Measurements from ENCODE around the gene TMEM215. TPM values are rescaled to one million over a fixed set of nuclear protein-coding genes. Genes with fewer than 3 reads are reported as not detected.

TMEM215 gene
- total and polyA plus RNA-seq, 8 donors = 0.09 TPM; not detected in 7

DNA sequence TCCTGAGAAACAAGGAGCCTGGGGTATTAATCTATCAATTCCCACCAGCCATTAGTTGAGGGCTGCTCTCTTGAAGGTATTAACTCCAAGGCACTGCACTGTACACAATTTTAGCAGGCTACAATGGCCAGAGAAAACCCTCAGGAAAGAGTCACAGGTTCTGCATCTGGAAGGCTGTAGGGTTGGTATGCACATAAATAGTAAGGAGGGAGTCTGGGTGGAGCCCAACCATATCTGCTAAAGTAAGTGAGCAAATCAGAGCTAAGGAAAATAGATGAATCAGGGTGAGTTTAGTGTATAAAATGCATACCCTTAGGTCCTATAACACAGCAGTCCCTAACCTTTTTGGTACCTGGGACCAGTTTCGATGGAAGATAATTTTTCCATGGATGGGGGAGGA, 18.2 kb downstream of the TMEM215 start:
- no peak overlapping the region for H3K4me3 ChIP-seq
- WGBS, 2 donors = 62 to 77% methylated on average over 1 of the region's 1 CpG
- DNase-seq (no peak), FAIRE-seq (no peak), ATAC-seq (no peak)
- H3K4me1 ChIP-seq = no peaks in the 10 kb centered on the region
- TF ChIP-seq, protein P1, sequence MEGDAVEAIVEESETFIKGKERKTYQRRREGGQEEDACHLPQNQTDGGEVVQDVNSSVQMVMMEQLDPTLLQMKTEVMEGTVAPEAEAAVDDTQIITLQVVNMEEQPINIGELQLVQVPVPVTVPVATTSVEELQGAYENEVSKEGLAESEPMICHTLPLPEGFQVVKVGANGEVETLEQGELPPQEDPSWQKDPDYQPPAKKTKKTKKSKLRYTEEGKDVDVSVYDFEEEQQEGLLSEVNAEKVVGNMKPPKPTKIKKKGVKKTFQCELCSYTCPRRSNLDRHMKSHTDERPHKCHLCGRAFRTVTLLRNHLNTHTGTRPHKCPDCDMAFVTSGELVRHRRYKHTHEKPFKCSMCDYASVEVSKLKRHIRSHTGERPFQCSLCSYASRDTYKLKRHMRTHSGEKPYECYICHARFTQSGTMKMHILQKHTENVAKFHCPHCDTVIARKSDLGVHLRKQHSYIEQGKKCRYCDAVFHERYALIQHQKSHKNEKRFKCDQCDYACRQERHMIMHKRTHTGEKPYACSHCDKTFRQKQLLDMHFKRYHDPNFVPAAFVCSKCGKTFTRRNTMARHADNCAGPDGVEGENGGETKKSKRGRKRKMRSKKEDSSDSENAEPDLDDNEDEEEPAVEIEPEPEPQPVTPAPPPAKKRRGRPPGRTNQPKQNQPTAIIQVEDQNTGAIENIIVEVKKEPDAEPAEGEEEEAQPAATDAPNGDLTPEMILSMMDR (IDR thresholded peaks at IDR 0.05) = no peak
- no peak overlapping the region for H3K27ac ChIP-seq
- intact Hi-C loops (cut with DNase I) = no loop called here
- no peaks in the 10 kb centered on the region for H3K9me3 ChIP-seq
- no peaks in the 10 kb centered on the region for H3K27me3 ChIP-seq
- H3K36me3 ChIP-seq = no peaks in the 10 kb centered on the region

- Histone ChIP-seq H3K27me3 (no peaks in the 10 kb centered on the region), H3K9me3 (no peaks in the 10 kb centered on the region), H3K27ac (no peak overlapping the region), H3K36me3 (no peaks in the 10 kb centered on the region), H3K4me3 (no peak overlapping the region), H3K4me1 (no peaks in the 10 kb centered on the region)
- TF ChIP-seq, protein P1 (IDR thresholded peaks at IDR 0.05) = no peak
- intact Hi-C loops (cut with DNase I) = no loop called here
- WGBS, 2 donors = 82 to 86% methylated on average over 1 of the region's 1 CpG
- no peak for DNase-seq
- no peak for FAIRE-seq
- ATAC-seq = no peak
Observed at GRCh38 chr9:32807217-32807616, 23.9 kb downstream of the TMEM215 start.

DNA sequence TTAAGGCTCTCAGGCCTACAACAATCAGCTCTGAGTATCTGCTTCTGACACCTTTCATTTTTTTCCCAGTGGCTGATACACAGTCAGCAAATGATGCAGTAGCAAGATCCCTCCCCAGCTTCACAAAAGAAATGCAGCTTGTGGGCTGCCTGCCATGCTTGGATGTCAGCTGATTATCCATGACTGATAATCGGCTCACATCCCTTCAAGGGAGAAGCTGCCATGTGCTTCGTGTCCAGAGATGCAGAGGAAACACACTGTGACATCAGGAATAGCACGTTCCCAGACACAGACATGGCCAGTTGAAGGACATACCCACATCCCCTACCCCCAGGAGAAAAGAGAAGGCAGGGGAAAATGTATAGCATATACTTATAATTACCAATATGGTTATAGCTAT, 27.9 kb downstream of the TMEM215 start:
- 31 to 38% methylated on average over 3 of the region's 3 CpGs for WGBS, 2 donors
- DNase-seq = no peak
- Histone ChIP-seq H3K4me1 (no peaks in the 10 kb centered on the region), H3K27ac (no peak overlapping the region), H3K4me3 (no peak overlapping the region), H3K36me3 (no peaks in the 10 kb centered on the region), H3K9me3 (no peaks in the 10 kb centered on the region), H3K27me3 (no peaks in the 10 kb centered on the region)
- TF ChIP-seq, protein P1 (IDR thresholded peaks at IDR 0.05) = no peak
- intact Hi-C loops (cut with DNase I) = no loop called here
- no peak for FAIRE-seq
- ATAC-seq = no peak

DNA sequence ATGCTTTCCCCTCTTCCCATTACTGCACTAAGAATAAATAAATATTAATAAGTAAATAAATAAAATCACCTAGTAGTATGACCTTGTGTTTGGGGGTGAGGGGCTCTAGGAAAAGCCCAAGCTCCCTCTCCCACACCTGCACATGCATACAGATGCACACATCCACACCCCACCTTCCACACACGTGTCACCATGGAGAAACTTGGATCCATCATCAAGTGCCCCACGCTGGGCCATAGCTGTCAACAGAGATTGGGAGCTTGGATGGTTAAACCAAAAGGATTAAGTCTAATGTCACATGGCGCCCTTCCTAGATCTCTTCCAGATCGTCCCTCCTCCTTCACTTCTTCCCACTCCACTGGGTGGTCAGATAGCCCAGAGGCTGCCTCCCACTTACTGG, 37.0 kb downstream of the TMEM215 start:
- intact Hi-C loops (cut with DNase I) = no loop called here
- Histone ChIP-seq H3K27me3 (no peaks in the 10 kb centered on the region), H3K27ac (no peak overlapping the region), H3K4me3 (no peak overlapping the region), H3K36me3 (no peaks in the 10 kb centered on the region), H3K4me1 (no peaks in the 10 kb centered on the region), H3K9me3 (no peaks in the 10 kb centered on the region)
- TF ChIP-seq, protein P1 (IDR thresholded peaks at IDR 0.05) = no peak
- ATAC-seq (no peak), DNase-seq (no peak), FAIRE-seq (no peak)
- 38 to 51% methylated on average over 4 of the region's 4 CpGs for WGBS, 2 donors

DNA sequence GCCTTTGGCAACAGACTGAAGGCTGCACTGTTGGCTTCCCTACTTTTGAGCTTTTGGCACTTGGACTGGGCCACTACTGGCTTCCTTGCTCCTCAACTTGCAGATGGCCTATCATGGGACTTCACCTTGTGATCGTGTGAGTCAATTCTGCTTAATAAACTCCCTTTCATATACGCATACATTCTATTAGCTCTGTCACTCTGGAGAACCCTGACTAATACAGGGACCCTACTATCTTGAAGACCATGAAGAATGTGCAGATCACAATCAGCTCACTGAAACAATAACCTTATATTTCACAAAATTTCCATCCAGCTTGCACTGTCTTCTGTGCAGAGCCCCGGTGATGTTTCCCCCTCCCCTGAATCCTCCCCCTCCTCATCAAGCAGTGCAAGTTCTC, 39.8 kb downstream of the TMEM215 start:
- H3K4me1 ChIP-seq = no peaks in the 10 kb centered on the region
- ATAC-seq (no peak), FAIRE-seq (no peak), DNase-seq (no peak)
- WGBS, 2 donors = 56 to 57% methylated on average over 3 of the region's 3 CpGs
- H3K4me3 ChIP-seq = no peak overlapping the region
- H3K27ac ChIP-seq = no peak overlapping the region
- TF ChIP-seq, protein P1 (IDR thresholded peaks at IDR 0.05) = no peak
- H3K27me3 ChIP-seq = no peaks in the 10 kb centered on the region
- no peaks in the 10 kb centered on the region for H3K9me3 ChIP-seq
- intact Hi-C loops (cut with DNase I) = no loop called here
- no peaks in the 10 kb centered on the region for H3K36me3 ChIP-seq
